Prostate gland (tissue), 2 donors: ENCODE results near the gene LYSMD2.

ENCODE experiments used
- CTCF ChIP-seq, 4 experiments: fragments of 200-600 bp in 2 of 4; fragments of 450-650 bp in 2 of 4; sonication (generic) in 2 of 4; IDR thresholded peaks; 1 replicate in 3 of 4; 2 replicates in 1 of 4; pipeline ENCODE4 v1.5.1; 2016 to 2019; ENCODE audit warnings: antibody characterized with exemption in 4 of 4, mild to moderate bottlenecking in 2 of 4, moderate library complexity in 2 of 4
- POLR2A ChIP-seq: fragments of 450-650 bp; IDR thresholded peaks from one replicate; pipeline ENCODE4 v1.6.1; 2016; ENCODE audit warnings: antibody characterized with exemption, mild to moderate bottlenecking

GRCh38 chr15:51702710-51703109 lies 34.7 kb downstream of the LYSMD2 start:
- no peak for TF ChIP-seq CTCF (IDR thresholded peaks at IDR 0.05)
- TF ChIP-seq POLR2A: no peak
